Non-pigmented ciliary epithelial cell (primary cell): ENCODE data around the gene GSDME.
"Not testable (repeated sequence)": the region's sequence is repeated elsewhere in the genome, so short reads cannot be mapped to it uniquely, and the experiment has no call there.

Source experiments
- DNase-seq: peaks from one replicate; pipeline ENCODE4 v3.0.0-alpha.2; 2010; ENCODE audit warnings: low read depth

The GSDME gene

DNA sequence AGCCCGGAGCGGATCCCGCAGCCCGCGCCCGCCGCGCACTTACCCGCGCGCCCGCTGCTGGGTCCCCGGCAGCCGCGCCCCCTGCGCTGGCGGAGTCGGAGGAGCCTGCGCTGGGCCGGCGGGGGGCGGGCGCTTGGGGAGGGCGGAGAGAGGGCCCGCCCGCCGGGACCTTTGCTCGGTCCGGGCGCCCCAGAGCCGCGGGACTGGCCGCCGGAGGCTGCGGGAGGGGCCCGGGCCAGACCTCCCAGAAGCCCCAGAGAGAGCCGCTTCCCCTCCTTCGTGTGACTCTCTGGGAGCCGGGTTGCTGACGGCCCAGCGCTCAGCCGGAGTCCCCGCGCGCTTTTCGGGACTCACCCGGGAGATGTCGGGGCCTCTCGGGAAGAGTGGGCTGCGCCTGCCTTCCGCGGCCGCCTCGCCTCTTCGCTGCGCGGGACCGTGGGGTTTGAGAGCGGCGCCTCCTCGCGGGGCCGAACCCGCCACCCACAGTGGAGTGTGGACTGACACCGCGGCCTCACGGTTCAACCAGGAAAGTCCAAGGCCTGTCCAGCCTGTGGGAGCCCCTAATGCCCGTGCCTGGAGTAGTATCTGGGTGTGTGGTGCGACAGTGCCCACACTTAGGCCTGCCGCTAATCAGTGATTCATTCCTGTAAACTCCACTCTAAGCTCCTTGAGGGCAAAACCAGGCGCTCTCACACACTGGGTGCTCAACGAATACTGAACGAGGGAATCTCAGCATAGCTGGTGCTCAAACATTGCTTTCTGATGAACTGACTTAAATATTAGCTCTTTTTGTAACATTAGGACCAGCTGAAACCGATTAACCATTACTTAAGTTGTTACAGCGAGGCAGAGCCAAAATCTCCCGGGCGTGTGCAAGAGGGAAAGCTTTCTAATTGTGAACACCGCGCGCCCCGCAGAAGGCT, at the start of gene GSDME:
TSS of gene GSDME (minus strand) at position 112 of the 923 bp plus-strand sequence. CDS start 7,690 bp downstream, outside the sequence.
- DNase-seq, result no peak

- DNase-seq, result no peak
These were observed 45.0 kb upstream of the GSDME start for GRCh38 chr7:24802300-24802699.

GRCh38 chr7:24801883-24802282, 44.6 kb upstream of the GSDME start:
- DNase-seq, result no peak

DNA sequence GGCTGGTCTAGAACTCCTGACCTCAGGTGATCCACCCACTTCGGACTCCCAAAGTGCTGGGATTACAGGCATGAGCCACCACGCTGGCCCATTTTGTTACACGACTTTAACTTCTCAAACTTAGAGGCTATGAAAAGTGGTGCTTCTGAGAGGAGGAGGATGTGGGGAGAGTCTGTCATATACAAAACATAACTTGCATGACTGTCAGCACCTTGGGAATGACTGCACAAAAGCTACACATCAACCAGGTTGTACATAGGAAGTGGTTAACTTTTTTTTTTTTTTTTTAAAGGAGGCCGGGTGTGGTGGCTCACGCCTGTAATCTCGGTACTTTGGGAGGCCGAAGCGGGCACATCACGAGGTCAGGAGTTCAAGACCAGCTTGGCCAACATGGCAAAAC, 43.4 kb upstream of the GSDME start:
- no peak for DNase-seq

- DNase-seq, result no peak
These were observed 42.8 kb upstream of the GSDME start for GRCh38 chr7:24800073-24800472.

GRCh38 chr7:24799506-24799905, 42.2 kb upstream of the GSDME start:
- DNase-seq, result no peak

- no peak for DNase-seq
These were observed 41.0 kb upstream of the GSDME start for GRCh38 chr7:24798261-24798660.

- no peak for DNase-seq
These were observed 40.0 kb upstream of the GSDME start for GRCh38 chr7:24797270-24797669.

- no peak for DNase-seq
These were observed 38.1 kb upstream of the GSDME start for GRCh38 chr7:24795407-24795767.

DNA sequence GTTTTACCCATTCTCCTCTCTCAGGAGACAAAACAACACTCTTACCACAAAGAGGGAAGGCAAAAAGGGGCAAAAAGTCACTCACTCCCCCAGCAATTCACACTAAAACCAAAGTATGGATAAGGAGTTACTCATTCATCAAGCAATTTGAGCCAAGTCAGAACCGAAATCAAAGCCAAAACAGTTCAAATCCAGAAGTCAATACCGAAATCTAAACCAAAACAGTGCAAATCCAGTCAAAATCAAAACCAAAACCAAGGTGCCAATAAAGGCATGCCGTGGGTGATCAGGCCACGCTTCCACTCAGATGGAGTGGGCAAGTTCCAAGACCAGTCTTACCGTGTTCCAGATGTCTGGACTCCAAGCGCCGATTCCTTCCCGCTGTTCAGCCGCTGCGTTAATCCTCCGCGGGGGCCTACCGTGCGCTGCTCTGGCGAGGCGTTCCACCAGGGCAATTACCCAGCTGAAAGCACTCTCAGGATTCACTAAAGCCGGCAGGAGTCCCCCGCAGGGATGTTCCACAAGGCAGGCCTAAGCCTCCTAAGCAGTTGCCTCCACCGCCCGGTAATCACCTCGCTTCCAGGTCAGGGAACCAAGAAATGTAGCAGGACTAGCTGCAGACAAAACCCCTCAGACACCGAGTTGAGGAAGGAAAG, 37.6 kb upstream of the GSDME start:
- DNase-seq, result not testable (repeated sequence)

DNA sequence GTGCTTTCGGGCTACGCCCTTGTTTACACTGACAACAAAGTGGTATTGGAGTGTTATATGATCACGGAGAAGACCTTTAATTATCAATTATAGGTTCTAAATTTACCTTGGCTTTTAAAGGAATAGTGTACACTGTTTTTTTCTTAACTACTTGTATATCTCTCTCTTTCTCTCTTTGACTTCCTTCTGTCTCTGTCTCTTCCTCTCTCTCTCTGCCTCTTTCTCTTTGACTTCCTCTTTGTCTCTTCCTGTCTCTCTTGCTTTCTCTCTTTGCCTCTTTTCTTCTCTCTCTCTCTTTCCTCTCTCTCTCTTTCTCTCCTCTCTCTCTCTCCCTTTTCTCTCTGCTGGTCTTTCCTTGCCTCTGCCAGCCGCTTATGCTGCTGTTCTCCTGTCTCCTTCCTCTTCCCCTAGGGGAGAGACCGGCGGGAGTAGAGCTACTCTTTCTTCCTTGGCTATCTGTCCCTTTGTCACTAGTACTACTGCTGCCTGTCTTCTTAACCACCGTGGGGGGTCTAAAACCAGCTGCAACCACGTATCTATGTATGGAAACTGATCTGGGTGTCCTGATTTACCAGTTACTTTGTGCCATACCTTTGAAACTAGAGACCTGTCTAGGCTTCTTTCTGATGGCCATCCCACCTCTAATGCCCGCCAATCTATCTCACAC, 36.9 kb upstream of the GSDME start:
- no peak for DNase-seq

DNA sequence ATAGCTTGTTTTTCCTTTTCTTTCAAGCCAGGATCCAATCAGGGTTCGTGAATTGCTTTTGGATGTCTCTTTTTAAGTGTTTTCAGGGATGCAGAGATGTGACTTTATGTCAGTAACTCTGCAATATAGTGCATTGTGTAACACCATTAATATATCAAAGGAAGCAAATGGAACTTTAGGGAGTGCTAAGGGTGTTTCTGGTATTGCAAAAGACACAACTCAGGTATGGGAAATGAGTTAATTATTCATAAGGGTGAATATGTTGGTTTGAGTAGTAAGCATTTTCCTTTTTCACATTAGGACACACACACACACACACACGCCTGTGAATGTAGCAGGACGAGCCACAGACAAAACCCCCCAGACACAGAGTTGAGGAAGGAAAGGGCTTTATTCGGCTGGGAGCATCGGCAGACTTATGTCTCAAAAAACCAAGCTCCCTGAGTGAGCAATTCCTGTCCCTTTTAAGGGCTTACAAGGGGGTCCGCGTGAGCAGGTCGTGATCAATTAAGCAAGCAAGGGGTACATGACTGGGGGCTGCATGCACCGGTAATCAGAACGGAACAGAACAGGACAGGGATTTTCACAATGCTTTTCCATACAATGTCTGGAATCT, 31.8 kb upstream of the GSDME start:
- DNase-seq, result no peak

- no peak for DNase-seq
These were observed 30.8 kb upstream of the GSDME start for GRCh38 chr7:24788075-24788474.

- DNase-seq, result peak; percentile 94
These were observed 29.7 kb upstream of the GSDME start for GRCh38 chr7:24786941-24787340.

DNA sequence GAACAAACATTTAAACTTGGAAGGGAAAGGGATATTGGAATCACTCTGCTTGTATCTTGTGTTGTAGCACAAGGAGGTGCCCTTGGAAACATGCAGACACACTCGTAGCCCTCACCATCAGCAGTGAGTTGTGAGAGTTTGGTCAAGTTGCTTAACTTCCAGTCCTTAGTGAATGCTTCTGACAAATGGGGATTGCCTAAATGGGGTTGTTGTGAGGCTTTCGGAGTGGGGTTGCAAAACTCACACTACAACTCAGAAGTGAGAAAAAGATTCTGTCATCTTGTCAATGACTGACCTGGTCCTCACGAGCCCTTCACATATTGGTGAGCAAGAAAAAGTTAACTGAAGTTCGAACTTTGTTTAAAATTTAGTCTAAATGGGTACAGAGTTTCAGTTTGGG, 29.0 kb upstream of the GSDME start:
- no peak for DNase-seq

DNA sequence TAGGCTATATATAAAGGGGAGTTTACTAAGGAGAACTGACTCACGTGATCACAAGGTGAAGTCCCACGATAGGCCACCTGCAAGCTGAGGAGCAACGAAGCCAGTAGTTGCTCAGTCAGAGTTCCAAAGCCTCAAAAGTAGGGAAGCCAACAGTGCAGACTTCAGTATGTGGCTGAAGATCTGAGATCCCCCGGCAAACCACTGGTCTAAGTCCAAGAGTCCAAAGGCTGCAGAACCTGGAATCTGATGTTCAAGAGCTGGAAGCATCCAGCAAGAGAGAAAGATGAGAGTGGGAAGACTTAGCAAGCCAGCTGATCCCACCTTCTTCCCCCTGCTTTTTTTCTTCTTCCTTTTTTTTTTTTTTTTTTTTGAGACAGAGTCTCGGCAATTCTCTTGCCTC, 27.0 kb upstream of the GSDME start:
- no peak for DNase-seq

DNA sequence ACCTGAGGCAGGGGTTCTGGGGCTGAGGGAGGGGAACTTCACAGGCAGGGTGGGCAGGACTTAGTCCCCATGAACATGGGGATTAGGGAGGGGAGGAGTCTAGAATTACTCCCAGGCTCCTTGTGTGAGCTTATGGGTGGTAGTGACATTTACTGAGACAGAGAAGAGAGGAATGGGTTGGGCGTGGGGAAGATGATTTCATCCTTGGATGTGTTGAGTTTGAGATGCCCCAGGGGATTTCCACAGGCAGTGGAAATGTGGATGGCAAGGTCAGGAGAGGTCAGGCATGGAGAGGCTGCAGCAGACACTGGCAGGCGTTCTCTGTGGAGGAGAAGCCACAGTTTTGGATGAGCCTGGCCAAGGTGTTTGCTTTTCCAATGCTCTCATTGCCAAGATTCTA, 26.4 kb upstream of the GSDME start:
- no peak for DNase-seq

GRCh38 chr7:24781106-24781505, 23.8 kb upstream of the GSDME start:
- DNase-seq, result no peak

DNA sequence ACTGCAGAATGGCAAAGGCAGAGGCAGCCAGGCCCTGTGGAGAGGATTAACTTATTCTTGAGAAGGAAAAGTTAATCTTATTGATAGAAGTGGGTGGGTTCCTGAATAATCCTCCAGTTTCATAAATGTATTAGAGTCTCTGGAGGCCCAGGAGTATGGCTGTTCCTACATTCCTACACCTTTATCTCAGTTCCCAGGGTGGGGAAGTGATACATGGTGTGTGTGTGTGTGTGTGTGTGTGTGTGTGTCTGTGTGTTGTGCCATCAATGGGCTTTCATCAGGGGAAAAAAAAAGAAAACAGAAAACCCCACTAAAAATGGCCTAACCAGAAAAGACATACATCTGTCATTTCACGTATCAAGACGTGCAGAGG, 22.0 kb upstream of the GSDME start:
- no peak for DNase-seq

DNA sequence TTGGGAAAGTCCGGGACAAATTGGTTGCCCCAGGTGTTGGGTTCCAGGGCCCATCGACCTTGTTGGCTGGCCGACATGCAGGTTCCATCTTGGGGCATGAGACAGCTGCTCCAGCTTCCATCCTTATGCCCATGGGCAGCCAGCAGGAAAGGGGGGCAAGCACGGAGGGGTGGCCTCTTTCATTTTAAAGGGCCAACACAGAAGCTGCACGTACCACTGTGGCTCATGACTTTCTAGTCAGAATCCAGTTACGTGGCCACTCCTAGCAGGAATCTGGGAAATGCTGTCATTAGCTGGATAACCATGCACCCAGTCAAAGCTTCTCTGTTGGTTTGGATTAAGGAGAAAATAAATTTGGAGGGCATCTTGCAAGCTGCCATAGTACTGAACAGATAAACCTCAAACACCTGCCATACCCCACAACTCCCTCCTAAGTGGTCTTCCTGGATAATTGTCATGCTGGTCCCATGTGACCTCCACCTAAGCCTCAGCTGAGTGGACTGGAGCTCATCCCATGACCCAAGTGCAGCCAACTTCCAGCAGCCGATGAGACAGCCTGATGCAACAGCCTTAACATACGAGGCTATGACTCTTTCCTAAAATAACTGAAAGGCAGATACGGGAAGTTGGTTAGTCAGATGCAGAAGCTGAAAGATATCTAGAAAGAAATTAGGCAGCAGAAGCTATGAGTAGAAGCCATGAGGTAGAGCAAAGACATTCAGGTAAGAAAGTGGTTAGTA, 21.4 kb upstream of the GSDME start:
- no peak for DNase-seq

GRCh38 chr7:24777806-24778205, 20.5 kb upstream of the GSDME start:
- no peak for DNase-seq

DNA sequence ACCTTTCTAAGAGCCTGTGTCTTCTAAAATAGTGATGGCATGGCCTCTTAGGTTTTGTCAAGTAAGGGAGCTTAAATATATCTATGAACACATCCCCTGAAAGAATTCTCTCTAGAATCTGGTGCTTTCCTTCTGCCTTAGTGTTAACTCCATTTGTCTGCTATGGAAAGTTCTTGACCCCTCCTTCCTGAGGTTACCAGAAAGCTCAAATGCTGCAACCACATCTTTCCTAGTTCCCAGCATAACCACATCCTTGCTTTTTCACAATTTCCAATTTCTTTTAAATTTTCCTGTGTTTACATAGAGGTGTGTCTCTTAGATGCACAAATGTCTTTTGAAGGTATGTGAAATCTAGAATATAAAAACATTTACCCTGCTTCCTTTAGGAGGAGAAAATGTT, 16.4 kb upstream of the GSDME start:
- no peak for DNase-seq
